HCT116 (cell line): ENCODE measurements around the gene SECISBP2.

Source experiments
- EGR1 ChIP-seq: IDR thresholded peaks from 2 replicates; pipeline ENCODE4 v1.6.1; 2012; ENCODE audit warnings: low read depth
- POLR2AphosphoS5 ChIP-seq: IDR thresholded peaks from 2 replicates; pipeline ENCODE4 v1.6.1; 2011; ENCODE audit warnings: mild to moderate bottlenecking, low read depth, low read length, moderate library complexity
- YY1 ChIP-seq: IDR thresholded peaks from 2 replicates; pipeline ENCODE4 v1.6.1; 2011; ENCODE audit warnings: low read length, low read depth, moderate library complexity, mild to moderate bottlenecking; ENCODE audit not compliant: insufficient replicate concordance; ENCODE audit errors: extremely low read depth
- TF ChIP-seq, protein P1 (sequence below), 3 experiments: fragments of 200-600 bp in 1 of 3; sonication (generic) in 1 of 3; IDR thresholded peaks in 2 of 3; conservative IDR thresholded peaks in 1 of 3; 2 replicates each; pipeline ENCODE4 v1.5.1; 2012 to 2017; ENCODE audit warnings: low read depth in 2 of 3, low read length in 2 of 3, antibody characterized with exemption in 1 of 3, borderline replicate concordance in 1 of 3, control low read depth in 1 of 3, mild to moderate bottlenecking in 1 of 3, mixed read lengths in 1 of 3, mixed run types in 1 of 3, moderate library complexity in 1 of 3; ENCODE audit not compliant: insufficient read depth in 1 of 3

DNA sequence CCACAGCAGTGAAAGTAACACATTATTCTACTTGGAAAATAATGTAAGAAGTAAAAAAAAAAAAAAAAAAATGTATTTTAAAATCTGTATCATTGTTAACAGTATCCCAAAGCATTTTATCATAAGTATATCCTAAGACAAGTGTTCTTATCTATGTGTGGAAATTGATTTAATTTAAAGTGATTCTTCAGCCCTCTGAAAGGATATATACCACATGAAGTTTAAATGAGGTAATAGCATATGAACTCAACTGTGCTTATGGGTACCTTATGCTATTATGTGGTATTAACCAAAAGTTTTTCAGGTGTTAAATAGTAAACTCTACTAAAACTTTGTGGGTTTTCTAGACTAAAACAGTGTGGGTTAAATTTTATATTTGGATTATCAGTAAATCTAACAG is 2.8 kb upstream of the SECISBP2 start:
- TF ChIP-seq, protein P1, sequence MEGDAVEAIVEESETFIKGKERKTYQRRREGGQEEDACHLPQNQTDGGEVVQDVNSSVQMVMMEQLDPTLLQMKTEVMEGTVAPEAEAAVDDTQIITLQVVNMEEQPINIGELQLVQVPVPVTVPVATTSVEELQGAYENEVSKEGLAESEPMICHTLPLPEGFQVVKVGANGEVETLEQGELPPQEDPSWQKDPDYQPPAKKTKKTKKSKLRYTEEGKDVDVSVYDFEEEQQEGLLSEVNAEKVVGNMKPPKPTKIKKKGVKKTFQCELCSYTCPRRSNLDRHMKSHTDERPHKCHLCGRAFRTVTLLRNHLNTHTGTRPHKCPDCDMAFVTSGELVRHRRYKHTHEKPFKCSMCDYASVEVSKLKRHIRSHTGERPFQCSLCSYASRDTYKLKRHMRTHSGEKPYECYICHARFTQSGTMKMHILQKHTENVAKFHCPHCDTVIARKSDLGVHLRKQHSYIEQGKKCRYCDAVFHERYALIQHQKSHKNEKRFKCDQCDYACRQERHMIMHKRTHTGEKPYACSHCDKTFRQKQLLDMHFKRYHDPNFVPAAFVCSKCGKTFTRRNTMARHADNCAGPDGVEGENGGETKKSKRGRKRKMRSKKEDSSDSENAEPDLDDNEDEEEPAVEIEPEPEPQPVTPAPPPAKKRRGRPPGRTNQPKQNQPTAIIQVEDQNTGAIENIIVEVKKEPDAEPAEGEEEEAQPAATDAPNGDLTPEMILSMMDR (IDR thresholded peaks at IDR 0.05 in 2 of 3, conservative IDR thresholded peaks at IDR 0.05 in 1 of 3; ENCODE audit: borderline replicate concordance in 1 of 3, insufficient read depth in 1 of 3, low read depth in 2 of 3, low read length in 2 of 3), result no peak
- TF ChIP-seq POLR2AphosphoS5 (no peak), YY1 (no peak), EGR1 (no peak)
